Epithelial cell of esophagus (primary cell): ENCODE measurements around the gene SLAMF9.

Experiments
- DNase-seq: peaks from one replicate; pipeline ENCODE4 v3.0.0; 2010; ENCODE audit warnings: low read depth
- H3K4me3 ChIP-seq: 2 replicates; pipeline ENCODE4 v1.5.1; 2011; ENCODE audit warnings: mild to moderate bottlenecking, low read length, control low read depth
- CTCF ChIP-seq: IDR thresholded peaks from 2 replicates; pipeline ENCODE4 v1.5.1; 2011; ENCODE audit warnings: low read depth, mild to moderate bottlenecking, low read length, control low read depth, inconsistent platforms; ENCODE audit not compliant: insufficient read depth; ENCODE audit errors: missing control alignments

SLAMF9 gene

GRCh38 chr1:159943908-159944622, 10.0 kb downstream of the SLAMF9 start:
- DNase-seq = peak; percentile 80
- TF ChIP-seq CTCF = no peak
- peak overlapping the region; percentile 65 for H3K4me3 ChIP-seq

GRCh38 chr1:159943278-159943640, 10.8 kb downstream of the SLAMF9 start:
- no peak for TF ChIP-seq CTCF
- DNase-seq = no peak
- peak overlapping the region; percentile 65 for H3K4me3 ChIP-seq

- no peak for DNase-seq
- peak overlapping the region; percentile 65 for H3K4me3 ChIP-seq
- no peak for TF ChIP-seq CTCF
Observed at GRCh38 chr1:159942632-159943277, 11.3 kb downstream of the SLAMF9 start.

- DNase-seq = no peak
- H3K4me3 ChIP-seq = peak overlapping the region; percentile 18
- no peak for TF ChIP-seq CTCF
Observed at GRCh38 chr1:159941591-159942560, 12.2 kb downstream of the SLAMF9 start.

- no peak for TF ChIP-seq CTCF
- DNase-seq = no peak
- H3K4me3 ChIP-seq = no peak overlapping the region
Observed at GRCh38 chr1:159941141-159941540, 12.9 kb downstream of the SLAMF9 start.

GRCh38 chr1:159940006-159940620, 13.9 kb downstream of the SLAMF9 start:
- no peak overlapping the region for H3K4me3 ChIP-seq
- no peak for TF ChIP-seq CTCF
- no peak for DNase-seq
